ENCODE data around the gene CADPS2.

Gene CADPS2

GRCh38 chr7:122709930-122710646, 176.2 kb downstream of the CADPS2 start:
- no peak overlapping the region for H3K27ac ChIP-seq
- no peak for TF ChIP-seq CTCF (conservative IDR thresholded peaks at IDR 0.05; ENCODE audit: low read depth)
- ChIA-PET CTCF (no interaction called here), POLR2A (ENCODE audit: low non-redundant PET) (no interaction called here)
- DNase-seq (ENCODE audit: low spot score): no peak

- no peak for TF ChIP-seq CTCF (conservative IDR thresholded peaks at IDR 0.05; ENCODE audit: low read depth)
- CTCF ChIA-PET: no interaction called here
- POLR2A ChIA-PET (ENCODE audit: low non-redundant PET): no interaction called here
- no peak overlapping the region for H3K27ac ChIP-seq
- DNase-seq (ENCODE audit: low spot score): no peak
Observed at GRCh38 chr7:122706836-122707235, 179.4 kb downstream of the CADPS2 start.

- POLR2A ChIA-PET (ENCODE audit: low non-redundant PET): no interaction called here
- TF ChIP-seq CTCF (conservative IDR thresholded peaks at IDR 0.05; ENCODE audit: low read depth): no peak
- H3K27ac ChIP-seq: no peak within 1 kb of the TSS
- CTCF ChIA-PET: interaction anchor here (0.6 kb wide), 1 partner anchor 56 kb away, joined by 4 read pairs; no protein-coding TSS in a partner anchor
- DNase-seq (ENCODE audit: low spot score): no peak
Observed at GRCh38 chr7:122702872-122703510, 183.3 kb downstream of the CADPS2 start, which contains the start of gene RNF148. Gene RNF148, minus strand, starts transcription at chr7:122702922. Its CDS starts 172 bp downstream, at chr7:122702750.

GRCh38 chr7:122699017-122699416, 187.2 kb downstream of the CADPS2 start, which contains the start of gene RNF133:
Gene RNF133, minus strand, starts transcription at chr7:122699117. Its CDS starts 199 bp downstream, at chr7:122698918.
- CTCF ChIA-PET: interaction anchor here (0.6 kb wide), 1 partner anchor 34 kb away, joined by 3 read pairs; no protein-coding TSS in a partner anchor
- TF ChIP-seq CTCF (conservative IDR thresholded peaks at IDR 0.05; ENCODE audit: low read depth): no peak

GRCh38 chr7:122695816-122696215, 190.4 kb downstream of the CADPS2 start:
- ChIA-PET POLR2A (ENCODE audit: low non-redundant PET) (no interaction called here), CTCF (no interaction called here)
- no peak for TF ChIP-seq CTCF (conservative IDR thresholded peaks at IDR 0.05; ENCODE audit: low read depth)
- no peak for DNase-seq (ENCODE audit: low spot score)
- no peak overlapping the region for H3K27ac ChIP-seq

More at GRCh38 chr7:122699017-122699416, 187.2 kb downstream of the CADPS2 start, which contains the start of gene RNF133:
- POLR2A ChIA-PET (ENCODE audit: low non-redundant PET): no interaction called here
- H3K27ac ChIP-seq: no peak within 1 kb of the TSS
- DNase-seq (ENCODE audit: low spot score): no peak

GRCh38 chr7:122694697-122695096, 191.6 kb downstream of the CADPS2 start:
- no peak for DNase-seq (ENCODE audit: low spot score)

More at GRCh38 chr7:122694697-122695096, 191.6 kb downstream of the CADPS2 start:
- CTCF ChIA-PET: no interaction called here
- POLR2A ChIA-PET (ENCODE audit: low non-redundant PET): no interaction called here
- TF ChIP-seq CTCF (conservative IDR thresholded peaks at IDR 0.05; ENCODE audit: low read depth): no peak
- H3K27ac ChIP-seq: no peak overlapping the region
